Gastrocnemius medialis (tissue), 4 donors: ENCODE measurements around the gene ZNF287. TPM values are rescaled to one million over a fixed set of nuclear protein-coding genes. Genes with fewer than 3 reads are reported as not detected.

Source experiments
- ATAC-seq, 2 donors: fragments of 150-250 bp; one replicate each; pipeline ENCODE4 v1.9.1; 2016
- DNase-seq, 2 donors: peaks; one replicate each; pipeline ENCODE4 v3.0.0-alpha.2; 2019
- H3K27ac ChIP-seq, 4 donors: fragments of 200-600 bp; sonication (generic); 1 replicate in 1 of 4; 2 replicates in 3 of 4; pipeline ENCODE4 v1.5.1; 2016 to 2018; ENCODE audit warnings: mild to moderate bottlenecking in 2 of 4, moderate library complexity in 1 of 4
- H3K27me3 ChIP-seq, 3 donors: fragments of 200-600 bp; sonication (generic) in 2 of 3; 1 replicate in 1 of 3; 2 replicates in 2 of 3; pipeline versions ENCODE4 v1.5.1 to v1.6.0; 2016 to 2019; ENCODE audit warnings: mild to moderate bottlenecking in 1 of 3, moderate library complexity in 1 of 3
- H3K36me3 ChIP-seq, 2 donors: fragments of 200-600 bp; sonication (generic) in 1 of 2; one replicate each; pipeline ENCODE4 v1.5.1; 2017 to 2018
- H3K4me1 ChIP-seq, 2 donors: fragments of 200-600 bp; sonication (generic) in 1 of 2; one replicate each; pipeline ENCODE4 v1.5.1; 2016 to 2017; ENCODE audit warnings: mild to moderate bottlenecking in 2 of 2
- H3K4me3 ChIP-seq, 4 donors: fragments of 200-600 bp; sonication (generic) in 3 of 4; 1 replicate in 1 of 4; 2 replicates in 3 of 4; pipeline ENCODE4 v1.5.1; 2016 to 2019; ENCODE audit warnings: mild to moderate bottlenecking in 2 of 4
- H3K9me3 ChIP-seq, 3 donors: fragments of 200-600 bp; sonication (generic) in 2 of 3; 1 replicate in 1 of 3; 2 replicates in 2 of 3; pipeline ENCODE4 v1.5.1; 2016 to 2019
- POLR2A ChIP-seq, 2 donors: fragments of 450-650 bp; IDR thresholded peaks; one replicate each; pipeline ENCODE4 v1.6.1; 2017; ENCODE audit warnings: antibody characterized with exemption in 2 of 2, mild to moderate bottlenecking in 2 of 2, moderate library complexity in 2 of 2
- in situ Hi-C, 4 donors: fragments of 200-750 bp; cut with MboI; loops; one replicate each; pipeline versions ENCODE4 v1.15.0 to v1.8.0; 2017; ENCODE audit warnings: low sequenced_read_pairs in 4 of 4
- intact Hi-C: fragments of 100-400 bp; cut with DNase I; formaldehyde crosslinking; loops from one replicate; pipeline ENCODE4 v1.15.1; 2023; ENCODE audit warnings: low total_unique reads
- total RNA-seq, 4 donors: library from RNA; depleted of rRNA; stranded (reverse); fragments of >200 nt; gene quantifications; one replicate each; pipeline versions ENCODE4 v1.1.0 to v1.2.3, GENCODE V29; 2016
- TF ChIP-seq, protein P1 (sequence below), 5 experiments: fragments of 450-650 bp in 3 of 5; fragments of 200-600 bp in 2 of 5; sonication (generic) in 2 of 5; IDR thresholded peaks in 4 of 5; conservative IDR thresholded peaks in 1 of 5; 1 replicate in 4 of 5; 2 replicates in 1 of 5; pipeline ENCODE4 v1.5.1; 2016 to 2019; ENCODE audit warnings: antibody characterized with exemption in 5 of 5, mild to moderate bottlenecking in 3 of 5, moderate library complexity in 3 of 5

Gene ZNF287
- total RNA-seq, 4 donors from 2014 or later = 1.5 to 7.2 (median 4.9) TPM

DNA sequence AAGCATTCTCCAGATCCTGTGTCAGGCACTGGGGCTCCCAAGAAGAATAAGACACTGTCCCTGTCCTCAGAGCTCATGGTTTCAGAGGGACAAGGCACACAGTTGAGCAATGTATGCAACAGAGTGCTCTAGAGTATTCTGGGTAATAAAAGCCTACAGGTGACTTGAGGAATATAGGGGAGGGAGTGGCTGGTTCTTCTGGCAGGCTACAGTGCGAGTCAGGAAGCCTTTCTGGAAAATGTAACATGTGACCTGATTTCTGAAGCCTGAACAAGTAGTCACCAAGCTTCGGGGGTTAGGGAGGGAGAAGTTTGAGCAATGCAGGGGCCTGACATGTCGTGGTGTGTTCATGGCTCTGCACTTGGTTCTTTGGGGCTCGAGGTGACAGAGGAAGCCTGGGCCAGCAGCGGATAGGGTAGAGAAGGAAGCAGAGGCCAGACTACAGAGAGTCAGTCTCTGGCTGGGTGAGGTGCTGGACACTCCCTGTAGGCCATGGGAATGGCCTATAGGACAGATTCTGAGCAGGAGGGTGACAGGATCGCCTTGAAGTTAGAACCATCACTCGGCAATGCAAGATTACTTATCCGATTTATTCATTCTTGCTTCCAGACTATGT is 61.0 kb downstream of the ZNF287 start:
- H3K27me3 ChIP-seq = no peaks in the 10 kb centered on the region
- DNase-seq (no peak), ATAC-seq (no peak)
- H3K27ac ChIP-seq = no peak overlapping the region
- intact Hi-C loops = no loop called here
- no peak overlapping the region for H3K4me3 ChIP-seq
- TF ChIP-seq, protein P1, sequence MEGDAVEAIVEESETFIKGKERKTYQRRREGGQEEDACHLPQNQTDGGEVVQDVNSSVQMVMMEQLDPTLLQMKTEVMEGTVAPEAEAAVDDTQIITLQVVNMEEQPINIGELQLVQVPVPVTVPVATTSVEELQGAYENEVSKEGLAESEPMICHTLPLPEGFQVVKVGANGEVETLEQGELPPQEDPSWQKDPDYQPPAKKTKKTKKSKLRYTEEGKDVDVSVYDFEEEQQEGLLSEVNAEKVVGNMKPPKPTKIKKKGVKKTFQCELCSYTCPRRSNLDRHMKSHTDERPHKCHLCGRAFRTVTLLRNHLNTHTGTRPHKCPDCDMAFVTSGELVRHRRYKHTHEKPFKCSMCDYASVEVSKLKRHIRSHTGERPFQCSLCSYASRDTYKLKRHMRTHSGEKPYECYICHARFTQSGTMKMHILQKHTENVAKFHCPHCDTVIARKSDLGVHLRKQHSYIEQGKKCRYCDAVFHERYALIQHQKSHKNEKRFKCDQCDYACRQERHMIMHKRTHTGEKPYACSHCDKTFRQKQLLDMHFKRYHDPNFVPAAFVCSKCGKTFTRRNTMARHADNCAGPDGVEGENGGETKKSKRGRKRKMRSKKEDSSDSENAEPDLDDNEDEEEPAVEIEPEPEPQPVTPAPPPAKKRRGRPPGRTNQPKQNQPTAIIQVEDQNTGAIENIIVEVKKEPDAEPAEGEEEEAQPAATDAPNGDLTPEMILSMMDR (IDR thresholded peaks at IDR 0.05 in 4 of 5, conservative IDR thresholded peaks at IDR 0.05 in 1 of 5) = no peak
- no peak for TF ChIP-seq POLR2A (IDR thresholded peaks at IDR 0.05)
- no peaks in the 10 kb centered on the region for H3K36me3 ChIP-seq
- H3K4me1 ChIP-seq = no peaks in the 10 kb centered on the region
- no peaks in the 10 kb centered on the region for H3K9me3 ChIP-seq
- in situ Hi-C loops = loop anchor here in 1 of 4 donors (25.0 kb wide), 1 partner anchor 146 kb away; the partner anchor contains the start of gene CENPV

DNA sequence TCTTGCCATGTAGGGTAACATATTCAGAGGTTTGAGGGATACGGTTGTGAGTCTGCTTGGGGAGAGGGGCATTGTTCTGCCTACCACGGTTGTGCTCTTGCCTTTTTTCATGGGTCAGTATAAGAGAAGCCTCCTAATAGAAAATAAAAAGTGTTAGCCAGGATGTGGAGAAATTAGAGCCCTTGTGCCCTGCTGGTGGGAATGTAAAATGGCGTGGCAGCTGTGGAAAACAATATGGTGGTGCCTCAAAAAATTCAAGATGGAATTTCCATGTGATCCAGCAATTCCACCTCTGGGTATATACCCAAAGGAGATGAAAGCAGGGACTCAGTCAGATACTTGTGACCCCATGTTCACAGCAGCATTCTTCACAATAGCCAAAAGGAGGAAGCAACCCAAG is 62.8 kb downstream of the ZNF287 start:
- intact Hi-C loops = no loop called here
- Histone ChIP-seq H3K27me3 (no peaks in the 10 kb centered on the region), H3K4me3 (no peak overlapping the region), H3K27ac (no peak overlapping the region), H3K4me1 (no peaks in the 10 kb centered on the region), H3K36me3 (no peaks in the 10 kb centered on the region), H3K9me3 (no peaks in the 10 kb centered on the region)
- TF ChIP-seq, protein P1 (IDR thresholded peaks at IDR 0.05 in 4 of 5, conservative IDR thresholded peaks at IDR 0.05 in 1 of 5) = no peak
- no peak for TF ChIP-seq POLR2A (IDR thresholded peaks at IDR 0.05)
- DNase-seq = no peak
- ATAC-seq = no peak
- in situ Hi-C loops = loop anchor here in 1 of 4 donors (25.0 kb wide), 1 partner anchor 144 kb away; the partner anchor contains the start of gene CENPV

DNA sequence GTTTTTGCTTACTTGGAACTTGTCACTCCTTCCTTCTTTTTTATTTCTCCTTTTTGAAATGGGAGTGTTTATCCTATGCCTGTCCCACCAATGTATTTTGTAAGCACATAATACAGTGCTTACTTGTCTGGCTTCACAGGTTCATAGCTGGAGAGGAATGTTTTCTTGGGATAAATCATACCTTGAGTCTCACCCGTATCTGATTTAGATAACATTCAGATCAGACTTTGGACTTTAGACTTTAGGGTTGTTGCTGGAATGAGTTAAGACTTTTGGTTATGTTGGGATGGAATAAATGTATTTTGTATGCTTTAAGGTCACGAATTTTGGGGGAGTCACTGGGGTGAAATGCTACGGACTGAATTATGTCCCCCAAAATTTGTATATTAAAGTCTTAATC is 64.0 kb downstream of the ZNF287 start:
- Histone ChIP-seq H3K9me3 (no peaks in the 10 kb centered on the region), H3K4me3 (no peak overlapping the region), H3K27ac (no peak overlapping the region), H3K36me3 (no peaks in the 10 kb centered on the region), H3K4me1 (no peaks in the 10 kb centered on the region), H3K27me3 (no peaks in the 10 kb centered on the region)
- ATAC-seq (no peak), DNase-seq (no peak)
- in situ Hi-C loops = loop anchor here in 1 of 4 donors (25.0 kb wide), 1 partner anchor 143 kb away; the partner anchor contains the start of gene CENPV
- no peak for TF ChIP-seq POLR2A (IDR thresholded peaks at IDR 0.05)
- TF ChIP-seq, protein P1 (IDR thresholded peaks at IDR 0.05 in 4 of 5, conservative IDR thresholded peaks at IDR 0.05 in 1 of 5) = no peak
- intact Hi-C loops = no loop called here

Other genes with a start within 250 kb of the ZNF287 start
- 10 to 100 TPM; 18.3 to 39.4 (median 28.5) TPM for gene CENPV, start 215.7 kb downstream of the ZNF287 start, total RNA-seq
- gene UBB, start 188.1 kb downstream of the ZNF287 start, total RNA-seq = 1,000 to 10,000 TPM; 1,099 to 1,543 (median 1,420) TPM
- 1 to 10 TPM; 2.9 to 4.4 (median 3.4) TPM for gene TRPV2, start 153.6 kb downstream of the ZNF287 start, total RNA-seq
- under 1 TPM in 2 of 4 donors, not detected in 2; 0.34 to 0.80 TPM for gene LRRC75A, start 77.0 kb downstream of the ZNF287 start, total RNA-seq
- 1 to 10 TPM in 2 of 4 donors, under 1 TPM in 2; 0.86 to 2.2 (median 0.94) TPM for gene ZNF624, start 84.6 kb upstream of the ZNF287 start, total RNA-seq
- 1 to 10 TPM in 1 of 4 donors, under 1 TPM in 3; 0.13 to 7.4 (median 0.57) TPM for gene CCDC144A, start 121.0 kb upstream of the ZNF287 start, total RNA-seq